ENCODE results near the gene ETS2.
A peak's percentile ranks its signal among the peaks of the same experiment; 100 is the strongest.
"Not testable (repeated sequence)": the region's sequence is repeated elsewhere in the genome, so short reads cannot be mapped to it uniquely, and the experiment has no call there.

ETS2 gene

DNA sequence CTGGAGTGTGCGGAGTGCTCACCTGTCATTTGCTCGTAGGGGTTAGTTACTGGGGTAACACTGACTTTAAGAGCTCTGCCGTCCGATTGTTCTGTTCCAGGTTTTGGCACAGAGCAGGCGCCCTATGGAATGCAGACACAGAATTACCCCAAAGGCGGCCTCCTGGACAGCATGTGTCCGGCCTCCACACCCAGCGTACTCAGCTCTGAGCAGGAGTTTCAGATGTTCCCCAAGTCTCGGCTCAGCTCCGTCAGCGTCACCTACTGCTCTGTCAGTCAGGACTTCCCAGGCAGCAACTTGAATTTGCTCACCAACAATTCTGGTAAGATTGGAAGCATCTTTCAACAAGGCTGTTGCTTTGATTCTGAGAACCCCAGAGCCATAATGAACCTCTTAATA is 12.6 kb downstream of the ETS2 start:
- DNase-seq, result no peak

DNA sequence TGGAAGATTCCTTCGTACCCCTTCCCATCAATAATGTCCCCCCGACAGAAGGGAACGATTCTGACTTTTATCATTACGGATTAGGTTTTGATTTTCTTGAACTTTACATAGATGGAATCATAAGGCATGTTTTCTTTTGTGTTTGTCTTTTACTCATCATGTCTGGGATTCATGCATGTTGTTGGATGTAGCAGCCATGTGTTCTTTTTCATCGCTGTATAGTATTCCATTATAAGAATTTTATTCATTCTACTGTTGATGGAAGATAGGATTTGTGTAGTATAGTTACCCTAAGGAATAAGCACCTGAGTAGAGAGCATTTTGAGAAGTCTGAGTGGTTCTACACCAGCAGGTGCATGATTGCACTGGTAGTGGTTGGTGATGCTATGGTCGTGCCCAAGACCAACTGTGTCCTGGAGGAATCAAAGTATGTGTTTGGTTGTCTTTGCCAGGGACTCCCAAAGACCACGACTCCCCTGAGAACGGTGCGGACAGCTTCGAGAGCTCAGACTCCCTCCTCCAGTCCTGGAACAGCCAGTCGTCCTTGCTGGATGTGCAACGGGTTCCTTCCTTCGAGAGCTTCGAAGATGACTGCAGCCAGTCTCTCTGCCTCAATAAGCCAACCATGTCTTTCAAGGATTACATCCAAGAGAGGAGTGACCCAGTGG is 13.5 kb downstream of the ETS2 start:
- DNase-seq, result no peak

DNA sequence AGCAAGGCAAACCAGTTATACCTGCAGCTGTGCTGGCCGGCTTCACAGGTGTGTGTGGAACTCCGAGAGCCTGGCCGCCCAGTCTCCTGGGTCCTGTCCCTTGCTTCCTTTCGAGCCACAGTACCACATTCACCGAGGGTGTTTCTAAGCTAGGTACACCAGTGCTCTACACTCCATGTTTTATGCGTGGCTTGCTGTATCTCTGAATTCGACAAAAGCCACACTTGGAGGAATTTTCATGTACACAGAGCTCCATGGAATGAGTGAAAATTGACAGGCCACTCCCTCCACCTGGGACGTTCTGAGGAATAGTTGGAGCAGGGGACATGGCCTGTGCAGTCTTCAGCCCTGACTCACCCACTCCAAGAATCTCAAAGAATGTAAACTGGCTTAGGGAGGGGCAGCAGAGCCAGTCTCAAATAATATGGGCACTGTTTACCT is 14.0 kb downstream of the ETS2 start:
- no peak for DNase-seq

DNA sequence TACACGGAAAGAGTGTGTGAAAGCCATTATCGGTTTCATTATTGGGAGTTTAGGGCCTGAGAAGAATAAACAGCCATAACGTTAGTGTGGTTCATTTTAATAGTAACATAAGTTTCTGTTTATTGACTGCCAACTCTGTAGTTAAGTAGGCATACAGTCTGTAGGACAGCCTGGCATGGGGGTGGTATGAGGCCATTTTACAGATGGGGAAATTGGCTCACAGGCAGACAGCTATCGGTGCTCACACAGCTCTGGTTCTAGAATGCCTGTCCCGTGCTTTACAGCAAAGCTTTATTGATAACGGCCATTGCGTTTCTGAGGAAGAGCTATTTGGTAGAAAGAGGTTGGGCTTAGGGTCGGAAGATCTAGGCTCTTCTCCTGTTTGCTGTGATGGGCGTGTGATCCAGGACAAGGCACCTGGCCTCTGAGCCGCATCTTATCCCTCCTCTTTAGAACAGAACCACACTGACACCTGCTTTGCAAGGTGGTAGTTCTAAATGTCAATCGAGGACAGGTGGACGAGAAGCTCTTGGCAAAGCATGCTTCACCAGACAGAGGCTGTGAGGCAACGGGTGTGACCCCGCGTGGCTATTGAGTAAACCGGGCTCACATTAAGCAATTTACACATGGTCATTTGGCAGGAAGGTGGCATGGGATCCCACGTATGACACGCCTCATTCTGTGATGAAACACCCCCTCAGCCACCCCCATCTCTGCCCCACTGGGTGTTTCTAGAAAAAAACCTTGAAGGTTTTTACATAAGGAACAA is 14.9 kb downstream of the ETS2 start:
- no peak for DNase-seq

DNA sequence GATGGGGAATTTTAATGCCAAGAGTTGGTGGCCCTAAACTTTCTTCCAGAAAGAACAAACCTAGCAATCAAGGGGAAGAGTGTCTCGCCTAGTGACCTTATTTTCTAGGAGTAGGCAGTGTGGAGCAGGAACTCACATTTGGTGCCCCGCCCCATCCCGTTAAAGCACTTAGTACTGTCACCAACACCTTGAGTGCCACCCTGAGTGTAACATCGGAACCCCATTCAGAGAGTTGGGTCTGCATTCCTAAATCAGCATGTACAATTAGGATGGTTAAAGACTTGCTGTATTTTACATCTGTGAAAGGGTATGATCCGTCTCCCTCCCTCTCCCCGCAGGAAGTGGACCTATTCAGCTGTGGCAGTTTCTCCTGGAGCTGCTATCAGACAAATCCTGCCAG is 15.5 kb downstream of the ETS2 start:
- DNase-seq, result no peak

DNA sequence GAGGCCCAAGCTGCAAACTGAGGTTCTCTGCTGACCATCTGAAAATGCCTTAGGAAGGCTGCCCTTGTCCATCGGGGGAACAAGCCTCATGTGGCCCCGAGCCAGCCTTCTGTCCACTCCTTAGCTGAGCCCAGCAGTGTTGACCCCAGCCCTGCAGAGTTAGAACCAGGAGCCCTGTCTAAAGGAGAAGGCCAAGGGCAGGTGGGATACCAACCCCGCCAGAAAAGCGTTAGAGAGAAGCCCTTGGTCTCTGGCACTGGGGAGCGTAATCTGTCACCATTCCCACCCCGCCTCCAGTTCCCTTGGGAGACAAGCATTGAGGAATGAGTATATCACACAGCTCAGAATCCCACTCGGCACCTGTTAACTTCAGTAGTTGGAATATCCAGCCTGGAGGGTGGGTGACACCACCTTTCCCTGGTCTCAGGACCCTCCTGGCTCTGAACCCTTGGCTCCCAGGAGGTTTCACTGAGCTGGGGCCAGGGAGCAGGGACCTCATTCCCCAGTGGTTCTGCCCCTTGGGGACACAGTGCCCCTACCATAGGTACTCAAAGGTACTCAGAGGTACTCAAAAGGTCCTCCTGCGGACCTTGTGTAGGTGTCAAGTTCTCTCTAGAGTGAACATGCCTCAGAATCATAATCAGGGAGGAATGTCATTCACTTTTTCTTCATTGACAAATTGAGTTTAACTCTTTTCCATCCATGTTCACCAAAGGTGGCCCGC is 16.4 kb downstream of the ETS2 start:
- no peak for DNase-seq

DNA sequence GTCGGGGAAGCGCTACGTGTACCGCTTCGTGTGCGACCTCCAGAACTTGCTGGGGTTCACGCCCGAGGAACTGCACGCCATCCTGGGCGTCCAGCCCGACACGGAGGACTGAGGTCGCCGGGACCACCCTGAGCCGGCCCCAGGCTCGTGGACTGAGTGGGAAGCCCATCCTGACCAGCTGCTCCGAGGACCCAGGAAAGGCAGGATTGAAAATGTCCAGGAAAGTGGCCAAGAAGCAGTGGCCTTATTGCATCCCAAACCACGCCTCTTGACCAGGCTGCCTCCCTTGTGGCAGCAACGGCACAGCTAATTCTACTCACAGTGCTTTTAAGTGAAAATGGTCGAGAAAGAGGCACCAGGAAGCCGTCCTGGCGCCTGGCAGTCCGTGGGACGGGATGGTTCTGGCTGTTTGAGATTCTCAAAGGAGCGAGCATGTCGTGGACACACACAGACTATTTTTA is 17.1 kb downstream of the ETS2 start:
- no peak for DNase-seq

DNA sequence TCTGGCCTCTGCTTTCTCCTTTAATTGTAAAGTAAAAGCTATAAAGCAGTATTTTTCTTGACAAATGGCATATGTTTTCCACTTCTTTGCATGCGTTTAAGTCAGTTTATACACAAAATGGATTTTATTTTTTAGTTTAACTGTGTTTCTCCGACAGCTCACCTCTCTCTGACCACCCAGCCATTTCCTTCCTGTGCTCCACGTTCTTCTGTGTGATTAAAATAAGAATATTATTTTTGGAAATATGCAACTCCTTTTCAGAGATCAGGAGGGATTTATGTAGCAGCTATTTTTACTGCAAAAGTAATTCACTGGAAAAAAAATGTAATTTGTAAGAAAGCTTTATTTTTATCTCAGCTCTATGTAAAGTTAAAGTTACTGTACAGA is 18.0 kb downstream of the ETS2 start:
- no peak for DNase-seq

DNA sequence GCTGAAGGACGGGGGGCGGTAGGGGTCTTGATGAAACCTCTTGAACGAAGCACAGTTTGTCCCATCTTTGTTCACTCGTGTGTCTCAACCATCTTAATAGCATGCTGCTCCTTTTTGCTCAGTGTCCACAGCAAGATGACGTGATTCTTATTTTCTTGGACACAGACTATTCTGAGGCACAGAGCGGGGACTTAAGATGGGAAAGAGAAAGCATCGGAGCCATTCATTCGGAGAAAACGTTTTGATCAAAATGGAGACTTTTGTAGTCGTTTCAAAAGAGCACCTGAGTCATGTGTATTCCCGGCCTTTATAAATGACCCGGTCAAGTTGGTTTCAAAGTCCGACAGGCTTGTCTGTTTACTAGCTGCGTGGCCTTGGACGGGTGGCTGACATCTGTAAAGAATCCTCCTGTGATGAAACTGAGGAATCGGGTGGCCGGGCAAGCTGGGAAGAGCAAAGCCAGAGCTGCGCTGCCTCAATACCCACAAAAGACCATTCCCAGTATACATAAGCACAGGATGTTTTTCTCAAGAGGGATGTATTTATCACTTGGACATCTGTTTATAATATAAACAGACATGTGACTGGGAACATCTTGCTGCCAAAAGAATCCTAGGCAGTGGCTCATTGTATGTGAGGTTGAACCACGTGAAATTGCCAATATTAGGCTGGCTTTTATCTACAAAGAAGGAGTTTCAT is 18.5 kb downstream of the ETS2 start:
- DNase-seq, result no peak

DNA sequence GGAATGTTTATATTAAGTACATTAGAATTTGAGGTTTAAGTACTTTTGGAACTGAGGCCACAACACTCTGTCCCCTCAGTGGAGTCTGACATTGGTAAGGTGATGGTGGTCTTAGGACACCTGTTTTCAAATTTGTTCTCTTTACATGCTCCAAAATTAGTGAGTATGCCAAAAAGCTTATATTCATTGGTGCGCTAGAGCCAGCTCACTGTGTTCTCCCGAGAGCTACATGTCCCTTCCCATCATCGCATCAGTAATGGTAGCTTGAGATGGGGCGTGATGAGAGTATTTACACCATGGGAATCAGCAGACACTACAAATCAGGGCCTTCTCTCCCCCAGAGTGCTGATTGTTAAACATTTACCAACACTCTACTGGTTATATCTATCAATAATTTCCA is 19.5 kb downstream of the ETS2 start:
- DNase-seq, result no peak

DNA sequence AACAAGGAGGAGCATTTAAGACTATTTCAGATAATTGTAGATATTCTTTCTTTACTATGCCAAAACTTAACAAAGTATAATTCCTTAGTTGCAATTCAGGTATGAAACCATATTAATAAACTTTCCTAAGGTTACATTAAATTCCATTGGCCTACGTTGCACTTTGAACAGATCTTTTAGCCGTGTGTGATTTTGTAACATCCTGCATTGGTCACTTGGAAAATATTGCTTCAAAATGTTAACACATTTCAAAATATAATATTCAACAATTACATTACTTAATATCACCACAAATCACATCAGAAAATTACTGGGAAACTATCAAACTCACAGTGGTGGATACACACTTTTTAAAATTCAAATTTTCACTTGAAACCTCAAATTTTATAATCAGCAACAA is 20.2 kb downstream of the ETS2 start:
- no peak for DNase-seq

DNA sequence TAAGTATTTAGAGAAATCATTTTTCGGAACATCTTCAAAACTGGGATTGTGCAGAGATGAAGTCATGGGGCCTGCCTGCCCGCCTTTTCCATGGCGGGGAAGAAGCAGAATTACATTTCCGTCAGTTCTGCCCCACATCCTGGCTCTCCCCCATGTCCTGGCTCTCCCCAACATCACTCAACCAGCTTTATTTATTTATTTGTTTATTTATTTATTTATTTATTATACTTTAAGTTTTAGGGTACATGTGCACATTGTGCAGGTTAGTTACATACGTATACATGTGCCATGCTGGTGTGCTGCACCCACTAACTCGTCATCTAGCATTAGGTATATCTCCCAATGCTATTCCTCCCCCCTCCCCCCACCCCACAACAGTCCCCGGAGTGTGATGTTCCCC is 22.4 kb downstream of the ETS2 start:
- DNase-seq, result not testable (repeated sequence)

DNA sequence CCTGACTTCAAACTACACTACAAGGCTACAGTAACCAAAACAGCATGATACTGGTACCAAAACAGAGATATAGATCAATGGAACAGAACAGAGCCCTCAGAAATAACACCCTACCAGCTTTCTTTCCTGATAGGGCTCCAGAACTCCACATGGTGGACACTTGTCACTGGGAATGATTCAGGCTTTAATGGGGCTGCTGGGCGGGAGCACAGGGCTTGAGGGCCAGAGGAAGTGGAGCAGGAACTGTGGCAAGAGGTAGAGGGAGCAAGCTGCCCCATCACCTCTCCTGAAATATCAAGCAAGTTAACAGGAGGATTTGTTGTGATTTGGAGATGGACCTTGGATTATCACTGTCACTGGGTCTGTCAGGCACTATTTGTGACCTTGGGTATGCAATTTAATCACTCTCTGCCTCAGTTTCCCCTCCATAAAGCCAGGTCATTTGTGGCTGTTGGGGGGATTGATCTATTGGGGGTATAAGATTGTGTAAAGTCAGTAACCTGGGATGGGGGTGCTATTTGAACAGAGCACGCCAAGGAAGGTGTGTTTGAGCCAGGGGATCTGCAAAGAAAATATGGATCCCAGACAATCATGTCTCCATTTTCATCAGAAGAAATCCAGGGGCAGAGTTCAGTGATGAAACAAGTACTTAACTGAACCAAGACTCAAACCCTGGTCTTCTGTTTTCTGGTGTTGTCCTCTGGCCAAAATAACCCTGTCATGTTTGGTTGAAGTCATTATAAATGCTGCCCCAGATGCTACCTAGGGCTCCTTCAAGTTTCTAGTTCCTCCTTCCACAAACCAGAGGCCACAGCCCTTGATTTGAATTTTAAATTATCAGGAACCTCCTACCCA is 25.2 kb downstream of the ETS2 start:
- DNase-seq, result no peak

DNA sequence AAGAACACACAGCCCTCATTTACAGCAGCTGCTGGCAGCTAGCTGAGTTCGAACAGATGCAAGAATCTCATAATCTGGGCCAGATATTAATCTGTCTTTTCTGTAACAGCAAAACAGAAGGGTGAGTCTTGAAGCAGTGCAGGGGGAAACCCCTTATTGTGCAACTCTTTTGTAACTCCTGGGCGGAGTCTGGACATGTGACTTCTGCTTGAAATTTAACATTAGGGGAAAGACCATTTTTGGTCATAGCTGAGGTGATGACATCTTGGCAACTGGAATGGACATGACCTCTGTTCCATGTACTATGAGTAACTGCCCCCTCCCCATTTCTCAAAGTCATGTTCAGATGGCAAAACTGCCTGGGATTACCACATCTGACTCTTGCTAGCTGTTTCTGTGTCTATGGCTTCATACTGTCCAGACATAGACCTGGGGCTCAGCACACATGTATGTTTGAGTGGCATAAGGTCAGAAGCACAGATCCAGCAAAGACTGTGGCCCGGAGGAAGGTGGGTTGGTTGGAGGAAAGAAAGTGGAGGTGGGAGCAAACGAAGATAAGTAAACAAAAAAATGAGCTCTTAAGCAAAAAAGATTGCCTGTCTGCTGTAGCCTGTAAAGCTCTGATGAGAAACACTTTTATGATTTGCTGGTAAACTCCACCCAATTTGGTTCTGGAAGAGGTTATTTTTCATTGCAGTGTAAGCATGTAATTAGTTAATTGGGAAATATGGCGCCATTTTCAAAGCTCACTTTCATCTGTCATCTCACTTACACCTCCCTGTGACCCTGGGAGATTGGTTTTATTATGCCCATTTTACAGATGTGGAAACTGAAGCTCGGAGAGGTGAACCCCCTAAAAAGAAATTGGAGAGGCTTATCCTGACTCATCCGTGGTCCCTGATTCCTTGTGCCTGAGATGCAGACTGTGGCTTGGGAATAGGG is 26.1 kb downstream of the ETS2 start:
- peak in 1 of 5 donors; percentile 74 for DNase-seq

DNA sequence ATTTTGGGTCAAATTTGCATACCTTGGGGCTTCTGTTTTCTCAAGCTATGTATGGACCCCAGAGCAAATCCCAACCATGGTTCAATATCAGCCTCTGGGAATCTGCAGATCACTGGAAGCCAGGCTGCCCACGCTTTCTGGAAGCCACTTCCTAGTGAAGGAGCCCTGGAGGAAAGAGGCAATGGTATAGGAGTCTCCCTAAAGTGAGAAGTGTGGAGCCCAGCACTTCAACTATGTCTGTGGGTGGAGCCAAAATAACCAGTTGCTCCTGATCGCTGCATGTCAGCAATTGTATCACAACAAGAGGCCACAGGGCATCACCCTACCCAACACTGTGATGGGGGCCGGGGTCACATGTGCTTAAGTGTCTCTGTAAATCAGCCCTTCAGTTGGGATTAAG is 26.9 kb downstream of the ETS2 start:
- no peak for DNase-seq

DNA sequence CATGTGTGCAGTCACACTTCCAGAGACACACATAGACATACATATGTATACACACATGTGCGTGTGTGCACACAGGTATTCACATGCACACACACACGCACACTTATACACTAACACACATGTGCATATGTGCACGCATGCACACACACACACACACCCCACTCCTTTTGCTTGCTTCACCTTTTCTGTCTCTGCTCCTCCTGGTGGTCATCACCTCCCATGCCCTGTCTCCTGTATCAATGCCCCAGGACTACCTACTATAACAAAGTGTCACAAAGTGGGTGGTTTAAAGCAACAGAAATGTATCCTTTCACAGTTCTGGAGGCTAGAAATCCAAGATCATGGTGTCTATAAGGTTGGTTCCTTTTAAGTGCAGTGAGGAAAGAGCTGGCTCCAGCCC is 27.4 kb downstream of the ETS2 start:
- no peak for DNase-seq

DNA sequence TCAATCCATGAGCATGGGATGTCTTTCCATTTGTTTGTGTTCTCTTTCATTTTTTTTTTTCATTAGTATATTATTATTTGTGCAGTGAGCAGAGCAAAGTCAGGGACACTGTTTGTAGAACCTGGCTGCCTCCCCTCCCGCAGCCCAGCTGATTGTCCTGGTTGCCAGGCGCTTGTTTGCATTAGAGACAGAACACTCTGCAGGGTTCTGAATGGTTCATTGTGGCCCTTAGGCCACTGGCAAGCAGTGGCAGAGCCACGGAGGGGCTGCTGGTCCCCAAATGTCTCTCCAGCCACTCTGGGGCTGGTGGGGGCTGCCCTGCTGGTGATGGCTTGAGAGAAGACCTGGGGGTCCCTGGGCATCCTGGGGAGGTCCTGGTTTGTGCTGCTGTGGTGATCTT is 29.0 kb downstream of the ETS2 start:
- no peak for DNase-seq

DNA sequence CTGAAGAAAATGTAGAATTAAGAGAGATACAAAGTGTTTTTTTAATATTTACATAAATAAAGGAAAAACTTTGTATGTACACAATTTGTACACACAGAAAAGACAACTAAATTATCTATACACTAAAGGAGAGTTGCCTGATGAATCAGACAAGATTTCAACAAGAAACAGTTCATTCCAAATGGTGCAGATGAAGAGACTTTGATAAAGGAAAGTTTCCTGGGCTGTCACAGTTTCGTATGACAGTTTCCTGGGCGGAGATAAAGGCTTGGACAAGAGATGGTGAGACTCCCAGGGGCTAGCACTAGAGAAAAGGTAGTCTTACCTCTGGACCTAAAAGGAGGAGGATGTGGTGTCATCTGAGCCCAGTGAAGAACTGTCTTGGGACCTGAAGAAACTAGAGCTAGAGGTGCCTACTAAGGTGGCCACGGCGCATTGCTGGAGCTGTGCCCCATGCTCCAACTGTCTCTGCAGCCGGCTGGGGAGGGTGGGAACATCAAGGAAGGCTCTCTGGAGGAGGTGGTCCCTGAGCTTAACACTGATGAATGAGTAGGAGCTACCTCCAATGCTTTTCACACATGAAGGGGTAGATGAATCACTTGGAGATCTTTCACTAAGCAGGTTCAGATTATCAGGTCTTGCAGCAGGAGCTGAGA is 32.2 kb downstream of the ETS2 start:
- no peak for DNase-seq

DNA sequence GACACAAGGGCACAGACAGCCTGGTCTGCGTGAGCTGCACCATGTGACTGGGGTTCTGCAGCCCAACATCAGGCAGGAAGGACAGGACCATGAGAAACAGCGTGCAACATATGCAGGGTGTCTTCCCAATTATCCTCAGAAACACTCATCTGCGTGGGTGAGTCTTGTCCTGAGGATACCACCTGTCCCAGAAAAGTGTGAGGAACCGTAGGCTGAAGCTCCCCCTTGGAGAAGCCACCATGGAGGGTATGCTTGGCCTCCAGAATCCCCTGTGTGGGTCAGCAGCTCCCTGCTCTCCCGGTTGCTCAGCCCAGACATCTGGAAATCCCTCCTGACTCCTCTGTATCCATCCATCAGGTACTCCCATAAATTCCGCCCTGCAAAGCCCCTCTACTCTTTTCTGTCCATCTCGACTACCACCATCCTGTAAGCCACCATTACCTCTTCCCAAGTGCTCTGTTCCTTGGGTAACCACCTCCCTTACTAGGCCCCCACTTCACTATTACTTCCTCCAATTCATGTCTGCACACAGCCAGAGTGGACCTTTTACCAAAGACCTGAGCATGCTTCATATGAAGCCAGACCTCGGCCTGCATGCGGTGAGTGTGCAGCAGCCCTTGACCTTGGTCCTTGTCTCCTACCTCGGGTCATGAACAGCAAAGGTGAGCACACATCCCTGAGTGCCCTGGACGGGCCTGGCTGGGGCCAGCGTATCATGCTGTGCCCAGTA is 33.0 kb downstream of the ETS2 start:
- no peak for DNase-seq
